CD4-positive, CD25-positive, alpha-beta regulatory T cell (primary cell): Measurements from ENCODE around the gene MACROD2. TPM values are rescaled to one million over a fixed set of nuclear protein-coding genes. Genes with fewer than 3 reads are reported as not detected.

Experiments used
- ATAC-seq, 2 donors: fragments of 150-1000 bp; cut with Tn5 transposase; one replicate each; pipeline ENCODE4 v1.10.0; 2021; ENCODE audit warnings: low read depth in 2 of 2, moderate number of reproducible peaks in 2 of 2, moderate library complexity in 1 of 2
- DNase-seq, 3 donors: peaks; one replicate each; pipeline versions ENCODE4 v3.0.0 to v3.0.0-alpha.2; 2012 to 2022; ENCODE audit warnings: mixed read lengths in 1 of 3
- H3K27ac ChIP-seq: one replicate; pipeline ENCODE4 v1.7.0; 2013; ENCODE audit warnings: mild to moderate bottlenecking, low read length; ENCODE audit not compliant: insufficient read depth, poor library complexity, severe bottlenecking
- H3K27me3 ChIP-seq: one replicate; pipeline ENCODE4 v1.7.0; 2013; ENCODE audit warnings: low read length; ENCODE audit not compliant: control insufficient read depth, insufficient read depth
- H3K36me3 ChIP-seq: one replicate; pipeline ENCODE4 v1.7.0; 2013; ENCODE audit warnings: mild to moderate bottlenecking, low read length, moderate library complexity; ENCODE audit not compliant: control insufficient read depth, insufficient read depth
- H3K4me1 ChIP-seq: 2 replicates; pipeline ENCODE4 v1.7.0; 2013; ENCODE audit warnings: mild to moderate bottlenecking, low read length; ENCODE audit not compliant: insufficient read depth, control insufficient read depth, poor library complexity, severe bottlenecking
- H3K4me3 ChIP-seq: one replicate; pipeline ENCODE4 v1.7.0; 2013; ENCODE audit warnings: low read depth, mild to moderate bottlenecking, low read length, moderate library complexity
- H3K9me3 ChIP-seq, 2 experiments: 1 replicate in 1 of 2; 2 replicates in 1 of 2; pipeline ENCODE4 v1.7.0; 2013; ENCODE audit warnings: low read length in 2 of 2, mild to moderate bottlenecking in 1 of 2, moderate library complexity in 1 of 2; ENCODE audit not compliant: control insufficient read depth in 2 of 2
- H3K27ac Mint-ChIP-seq, 3 donors: one replicate each; pipeline ENCODE4 v1.8.0; 2020 to 2022; ENCODE audit warnings: mild to moderate bottlenecking in 3 of 3, mixed read lengths in 3 of 3, moderate library complexity in 2 of 3
- H3K27me3 Mint-ChIP-seq: one replicate; pipeline ENCODE4 v1.8.0; 2022; ENCODE audit warnings: mild to moderate bottlenecking, mixed read lengths
- H3K36me3 Mint-ChIP-seq: one replicate; pipeline ENCODE4 v1.8.0; 2020; ENCODE audit warnings: mixed read lengths
- H3K4me1 Mint-ChIP-seq, 4 donors: one replicate each; pipeline ENCODE4 v1.8.0; 2020 to 2022; ENCODE audit warnings: mixed read lengths in 4 of 4, mild to moderate bottlenecking in 1 of 4
- H3K4me3 Mint-ChIP-seq, 4 donors: one replicate each; pipeline ENCODE4 v1.8.0; 2020 to 2022; ENCODE audit warnings: mild to moderate bottlenecking in 4 of 4, mixed read lengths in 4 of 4, moderate library complexity in 3 of 4
- H3K9me3 Mint-ChIP-seq, 7 donors: one replicate each; pipeline ENCODE4 v1.8.0; 2020 to 2022; ENCODE audit warnings: mixed read lengths in 7 of 7, mild to moderate bottlenecking in 3 of 7, moderate library complexity in 2 of 7
- polyA plus RNA-seq, 4 donors: library from polyadenylated mRNA; unstranded; fragments of 300-500 nt; fragmentation: Illumina TruSeq; gene quantifications; one replicate each; pipeline ENCODE4 v1.2.3, GENCODE V29; 2021
- total RNA-seq: library from RNA; stranded (reverse); gene quantifications from one replicate; pipeline ENCODE4 v1.2.3, GENCODE V29; 2022

Gene MACROD2
- total and polyA plus RNA-seq, 5 donors from 2014 or later: 1.4 TPM; not detected in 4

DNA sequence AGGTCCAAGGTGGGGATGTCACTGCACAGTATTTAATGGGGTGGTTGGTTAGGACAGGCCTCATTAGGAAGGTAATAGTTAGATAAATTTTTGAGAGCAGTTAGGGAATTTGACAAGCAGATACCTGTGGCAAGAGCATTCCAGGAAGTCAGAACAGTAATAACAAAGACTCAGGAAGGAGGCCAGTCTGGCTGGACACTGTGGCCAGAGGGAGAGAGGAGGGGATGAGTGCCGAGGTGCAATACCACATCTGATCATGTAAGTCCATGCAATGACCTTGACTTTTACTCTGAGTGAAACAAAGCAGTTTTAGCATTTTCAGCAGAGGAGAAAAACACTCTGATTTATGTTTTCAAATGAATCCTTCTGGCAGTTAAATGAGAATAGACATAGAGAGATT lies 1332.8 kb downstream of the MACROD2 start:
- no peak for DNase-seq
- no peak overlapping the region for H3K27ac ChIP-seq
- Mint-ChIP-seq H3K27me3 (no peaks in the 10 kb centered on the region), H3K9me3 (peaks cover 3 to 16% (median 7%) of the 10 kb centered on the region in 7 donors), H3K36me3 (no peaks in the 10 kb centered on the region), H3K4me3 (no peak overlapping the region), H3K27ac (no peak overlapping the region), H3K4me1 (no peaks in the 10 kb centered on the region)
- no peaks in the 10 kb centered on the region for H3K27me3 ChIP-seq
- no peak for ATAC-seq
- H3K36me3 ChIP-seq: no peaks in the 10 kb centered on the region
- no peak overlapping the region for H3K4me3 ChIP-seq
- peaks cover 0 to 3% of the 10 kb centered on the region in 2 experiments for H3K9me3 ChIP-seq
- H3K4me1 ChIP-seq: no peaks in the 10 kb centered on the region

GRCh38 chr20:15332711-15333160 lies 1337.4 kb downstream of the MACROD2 start:
- H3K4me3 ChIP-seq: no peak overlapping the region
- ATAC-seq: no peak
- Mint-ChIP-seq H3K9me3 (peaks cover 0 to 21% (median 7%) of the 10 kb centered on the region in 7 donors), H3K36me3 (no peaks in the 10 kb centered on the region), H3K4me3 (no peak overlapping the region), H3K27me3 (no peaks in the 10 kb centered on the region), H3K4me1 (no peaks in the 10 kb centered on the region), H3K27ac (no peak overlapping the region)
- no peaks in the 10 kb centered on the region for H3K27me3 ChIP-seq
- H3K9me3 ChIP-seq: peaks cover 0 to 3% of the 10 kb centered on the region in 2 experiments
- H3K36me3 ChIP-seq: no peaks in the 10 kb centered on the region
- no peak for DNase-seq
- no peak overlapping the region for H3K27ac ChIP-seq
- H3K4me1 ChIP-seq: no peaks in the 10 kb centered on the region

GRCh38 chr20:15333170-15333569 lies 1337.9 kb downstream of the MACROD2 start:
- no peaks in the 10 kb centered on the region for H3K4me1 ChIP-seq
- ATAC-seq (no peak), DNase-seq (no peak)
- H3K36me3 ChIP-seq: no peaks in the 10 kb centered on the region
- H3K4me1 Mint-ChIP-seq: no peaks in the 10 kb centered on the region
- H3K4me3 ChIP-seq: no peak overlapping the region
- no peaks in the 10 kb centered on the region for H3K36me3 Mint-ChIP-seq
- no peaks in the 10 kb centered on the region for H3K27me3 Mint-ChIP-seq
- peaks cover 2 to 25% (median 8%) of the 10 kb centered on the region in 7 donors for H3K9me3 Mint-ChIP-seq
- H3K4me3 Mint-ChIP-seq: no peak overlapping the region
- no peak overlapping the region for H3K27ac Mint-ChIP-seq
- H3K27ac ChIP-seq: no peak overlapping the region
- peaks cover 0 to 3% of the 10 kb centered on the region in 2 experiments for H3K9me3 ChIP-seq
- no peaks in the 10 kb centered on the region for H3K27me3 ChIP-seq

- H3K27ac Mint-ChIP-seq: no peak overlapping the region
- DNase-seq: no peak
- H3K36me3 ChIP-seq: no peaks in the 10 kb centered on the region
- H3K27me3 Mint-ChIP-seq: no peaks in the 10 kb centered on the region
- no peaks in the 10 kb centered on the region for H3K27me3 ChIP-seq
- H3K4me3 Mint-ChIP-seq: no peak overlapping the region
- H3K9me3 ChIP-seq: peaks cover 0 to 3% of the 10 kb centered on the region in 2 experiments
- H3K36me3 Mint-ChIP-seq: no peaks in the 10 kb centered on the region
- no peak for ATAC-seq
- H3K9me3 Mint-ChIP-seq: peaks cover 4 to 17% (median 11%) of the 10 kb centered on the region in 7 donors
- H3K4me3 ChIP-seq: no peak overlapping the region
- no peak overlapping the region for H3K27ac ChIP-seq
- no peaks in the 10 kb centered on the region for H3K4me1 ChIP-seq
- H3K4me1 Mint-ChIP-seq: no peaks in the 10 kb centered on the region
Observed at GRCh38 chr20:15336011-15336410, 1340.7 kb downstream of the MACROD2 start.

GRCh38 chr20:15336536-15336935 lies 1341.2 kb downstream of the MACROD2 start:
- Histone ChIP-seq H3K27me3 (no peaks in the 10 kb centered on the region), H3K9me3 (peaks cover 0 to 3% of the 10 kb centered on the region in 2 experiments), H3K36me3 (no peaks in the 10 kb centered on the region), H3K4me3 (no peak overlapping the region), H3K4me1 (no peaks in the 10 kb centered on the region), H3K27ac (no peak overlapping the region)
- Mint-ChIP-seq H3K4me3 (no peak overlapping the region), H3K27me3 (no peaks in the 10 kb centered on the region), H3K4me1 (no peaks in the 10 kb centered on the region), H3K27ac (no peak overlapping the region), H3K9me3 (peaks cover 4 to 20% (median 11%) of the 10 kb centered on the region in 7 donors), H3K36me3 (no peaks in the 10 kb centered on the region)
- no peak for DNase-seq
- ATAC-seq: no peak

DNA sequence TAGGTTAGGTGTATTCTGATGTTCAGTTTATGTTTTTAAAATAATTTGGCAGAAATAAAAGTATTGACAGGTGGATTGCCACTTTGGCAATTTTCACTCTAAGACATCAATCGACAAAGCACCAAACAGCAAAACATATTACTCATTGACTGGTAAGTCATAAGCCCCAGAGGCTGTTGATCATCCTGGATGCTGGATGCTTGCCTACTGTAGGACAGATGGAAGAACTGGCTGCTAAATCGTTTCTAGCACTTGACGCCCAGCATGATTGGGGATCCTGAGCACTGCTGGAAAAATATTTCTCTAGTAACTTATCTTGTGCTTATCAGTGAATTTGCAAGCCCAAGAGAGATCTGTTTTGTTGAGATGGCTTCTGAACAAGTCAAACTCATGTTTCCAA lies 1343.9 kb downstream of the MACROD2 start:
- no peaks in the 10 kb centered on the region for H3K27me3 Mint-ChIP-seq
- ATAC-seq: no peak
- Histone ChIP-seq H3K9me3 (peaks cover 3 to 5% of the 10 kb centered on the region in 2 experiments), H3K4me3 (no peak overlapping the region), H3K27ac (no peak overlapping the region), H3K27me3 (no peaks in the 10 kb centered on the region), H3K36me3 (no peaks in the 10 kb centered on the region), H3K4me1 (no peaks in the 10 kb centered on the region)
- H3K36me3 Mint-ChIP-seq: no peaks in the 10 kb centered on the region
- no peaks in the 10 kb centered on the region for H3K4me1 Mint-ChIP-seq
- H3K27ac Mint-ChIP-seq: no peak overlapping the region
- no peak overlapping the region for H3K4me3 Mint-ChIP-seq
- peaks cover 3 to 27% (median 10%) of the 10 kb centered on the region in 7 donors for H3K9me3 Mint-ChIP-seq
- DNase-seq: no peak

DNA sequence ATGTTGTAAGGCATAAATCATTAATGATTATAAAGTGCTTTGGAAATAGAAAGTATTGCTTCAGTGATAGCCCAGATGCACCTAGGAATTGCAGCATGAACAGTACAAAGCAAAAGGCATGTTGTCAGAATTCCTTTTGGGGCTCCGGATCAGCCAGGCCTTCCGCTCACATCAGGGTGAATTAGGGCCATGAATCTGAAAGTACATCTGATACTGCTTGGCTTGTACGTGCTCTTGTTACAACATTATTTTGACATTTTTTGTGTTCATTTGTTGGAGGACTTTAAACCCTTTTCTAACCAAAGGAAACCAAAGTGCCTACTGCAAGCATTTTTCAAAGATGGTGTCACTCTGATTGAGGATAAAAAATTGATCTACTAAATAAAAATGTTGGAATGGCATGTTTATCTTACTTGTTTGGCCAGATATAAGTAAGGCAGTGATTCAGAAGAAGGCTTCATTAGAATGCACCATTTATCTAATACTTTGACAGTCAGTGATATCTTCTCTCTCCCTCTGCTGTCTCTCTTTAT lies 1347.7 kb downstream of the MACROD2 start:
- ATAC-seq (no peak), DNase-seq (no peak)
- H3K27ac ChIP-seq: no peak overlapping the region
- H3K9me3 Mint-ChIP-seq: peaks cover 0 to 28% (median 9%) of the 10 kb centered on the region in 7 donors
- H3K4me1 Mint-ChIP-seq: no peaks in the 10 kb centered on the region
- no peaks in the 10 kb centered on the region for H3K27me3 ChIP-seq
- no peaks in the 10 kb centered on the region for H3K36me3 Mint-ChIP-seq
- H3K36me3 ChIP-seq: no peaks in the 10 kb centered on the region
- no peak overlapping the region for H3K4me3 Mint-ChIP-seq
- no peaks in the 10 kb centered on the region for H3K4me1 ChIP-seq
- no peaks in the 10 kb centered on the region for H3K27me3 Mint-ChIP-seq
- no peak overlapping the region for H3K4me3 ChIP-seq
- H3K27ac Mint-ChIP-seq: no peak overlapping the region
- H3K9me3 ChIP-seq: peaks cover 3 to 11% of the 10 kb centered on the region in 2 experiments

- no peak overlapping the region for H3K4me3 Mint-ChIP-seq
- ATAC-seq (no peak), DNase-seq (no peak)
- no peaks in the 10 kb centered on the region for H3K36me3 Mint-ChIP-seq
- peaks cover 0 to 37% (median 8%) of the 10 kb centered on the region in 7 donors for H3K9me3 Mint-ChIP-seq
- Histone ChIP-seq H3K9me3 (peaks cover 0 to 15% of the 10 kb centered on the region in 2 experiments), H3K27ac (no peak overlapping the region), H3K4me1 (no peaks in the 10 kb centered on the region), H3K27me3 (no peaks in the 10 kb centered on the region), H3K36me3 (no peaks in the 10 kb centered on the region), H3K4me3 (no peak overlapping the region)
- H3K4me1 Mint-ChIP-seq: no peaks in the 10 kb centered on the region
- H3K27me3 Mint-ChIP-seq: no peaks in the 10 kb centered on the region
- H3K27ac Mint-ChIP-seq: no peak overlapping the region
Observed at GRCh38 chr20:15345287-15345686, 1350.0 kb downstream of the MACROD2 start.
